ENCODE measurements around the gene HOMER1.

GRCh38 chr5:79407591-79407990 lies 106.3 kb downstream of the HOMER1 start:
- TF ChIP-seq CTCF (conservative IDR thresholded peaks at IDR 0.05) = no peak
- no peak for TF ChIP-seq EZH2 (IDR thresholded peaks at IDR 0.05; ENCODE audit: low read depth)
